Suprapubic skin (tissue), 3 donors: Measurements from ENCODE around the gene CCDC85C.

Experiments used
- CTCF ChIP-seq, 2 donors: fragments of 200-600 bp in 1 of 2; fragments of 450-650 bp in 1 of 2; sonication (generic) in 1 of 2; IDR thresholded peaks; one replicate each; pipeline ENCODE4 v1.5.1; 2016 to 2019; ENCODE audit warnings: antibody characterized with exemption in 2 of 2, mild to moderate bottlenecking in 1 of 2, moderate library complexity in 1 of 2
- POLR2A ChIP-seq, 2 donors: fragments of 450-650 bp; IDR thresholded peaks; one replicate each; pipeline ENCODE4 v1.6.1; 2017; ENCODE audit warnings: antibody characterized with exemption in 2 of 2, mild to moderate bottlenecking in 2 of 2, moderate library complexity in 2 of 2

- TF ChIP-seq POLR2A (IDR thresholded peaks at IDR 0.05) (no peak), CTCF (IDR thresholded peaks at IDR 0.05) (no peak)
These were observed 8.5 kb downstream of the CCDC85C start for GRCh38 chr14:99595524-99595923.
